HG03025 (cell line): ENCODE data around the gene PAX3.

Experiments used
- ATAC-seq: cut with Tn5 transposase; IDR thresholded peaks from one replicate; pipeline ENCODE4 v1.9.1; 2021; ENCODE audit warnings: mild to moderate bottlenecking, moderate library complexity; ENCODE audit not compliant: unreplicated experiment, low FRiP score

PAX3 gene

DNA sequence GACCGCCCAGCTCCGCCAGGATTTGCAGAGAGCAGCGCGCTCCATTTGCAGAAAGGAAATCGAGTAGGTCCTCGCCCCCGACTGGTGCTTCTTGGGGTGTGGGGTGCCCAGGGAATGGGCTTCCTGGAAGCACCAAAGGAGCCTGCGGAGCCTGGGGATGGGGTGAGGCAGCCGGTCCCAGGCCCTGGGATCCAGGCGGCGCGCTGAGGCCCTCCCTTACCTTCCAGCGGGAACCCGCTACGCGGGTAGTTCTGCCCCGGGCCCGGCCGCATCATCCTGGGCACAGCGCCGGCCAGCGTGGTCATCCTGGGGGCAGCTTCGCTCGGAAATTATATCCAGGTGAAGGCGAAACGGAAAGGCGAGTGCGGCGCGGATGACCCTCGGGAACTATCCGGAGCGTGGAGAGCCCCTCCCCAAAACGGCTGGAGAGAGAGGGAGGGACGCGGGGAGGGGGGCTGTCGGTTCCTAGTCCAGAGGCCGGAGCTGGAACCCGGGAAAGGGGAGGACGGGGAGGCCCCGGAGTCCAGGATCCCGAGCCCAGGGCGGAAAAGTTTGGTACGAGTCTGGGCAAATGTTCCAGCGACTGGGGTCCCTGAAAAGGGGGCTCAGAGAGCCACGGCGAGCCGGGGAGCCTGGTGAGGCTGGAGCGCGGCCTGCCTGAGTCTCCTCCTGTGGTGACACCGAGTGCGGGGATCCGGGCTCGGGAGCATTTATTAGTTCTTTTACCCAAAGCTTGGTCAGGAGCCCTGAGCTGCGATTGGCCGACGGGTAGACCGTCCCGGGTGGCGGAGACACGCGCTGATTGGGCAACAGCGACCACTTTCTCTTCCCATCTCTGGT is at the start of gene PAX3:
TSS of gene PAX3 (minus strand) at position 688 of the 840 bp plus-strand sequence. CDS start at position 305, 383 bp downstream.
- ATAC-seq = no peak

DNA sequence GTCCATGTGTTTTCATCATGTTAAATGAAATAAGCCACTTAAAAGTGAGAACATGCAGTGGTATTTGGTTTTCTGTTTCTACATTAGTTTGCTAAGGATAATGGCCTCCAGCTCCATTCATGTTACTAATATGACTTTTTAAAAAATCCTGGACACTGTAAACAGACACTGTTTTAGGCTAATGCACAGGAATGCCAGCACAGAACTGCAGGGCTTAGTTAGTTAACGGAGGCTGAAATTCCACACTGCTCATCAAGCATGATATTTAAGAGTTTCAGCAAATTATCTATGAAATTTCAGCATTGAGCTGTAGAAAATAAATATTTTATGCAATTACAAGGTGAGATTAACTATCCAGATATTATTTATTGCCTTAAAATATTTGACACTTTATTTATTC is 42.5 kb upstream of the PAX3 start:
- no peak for ATAC-seq

DNA sequence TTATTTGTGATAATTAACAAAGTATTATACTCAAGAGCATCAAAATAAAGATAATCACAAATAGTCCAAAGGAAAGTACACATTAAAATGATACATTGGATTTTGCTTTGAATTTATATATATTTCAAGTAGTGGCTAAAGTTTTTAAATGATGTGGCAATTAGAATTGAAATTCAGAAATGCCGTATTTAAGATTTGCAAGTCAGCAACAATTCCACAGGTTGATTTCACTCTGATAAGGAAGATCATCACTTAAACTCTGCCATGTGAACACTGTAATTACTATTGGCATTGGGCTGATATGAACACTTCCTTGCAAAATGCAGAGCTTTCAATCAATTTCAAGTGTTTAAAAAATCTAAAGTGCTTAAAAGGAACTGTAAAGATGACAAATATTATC is 39.6 kb upstream of the PAX3 start:
- ATAC-seq = no peak

DNA sequence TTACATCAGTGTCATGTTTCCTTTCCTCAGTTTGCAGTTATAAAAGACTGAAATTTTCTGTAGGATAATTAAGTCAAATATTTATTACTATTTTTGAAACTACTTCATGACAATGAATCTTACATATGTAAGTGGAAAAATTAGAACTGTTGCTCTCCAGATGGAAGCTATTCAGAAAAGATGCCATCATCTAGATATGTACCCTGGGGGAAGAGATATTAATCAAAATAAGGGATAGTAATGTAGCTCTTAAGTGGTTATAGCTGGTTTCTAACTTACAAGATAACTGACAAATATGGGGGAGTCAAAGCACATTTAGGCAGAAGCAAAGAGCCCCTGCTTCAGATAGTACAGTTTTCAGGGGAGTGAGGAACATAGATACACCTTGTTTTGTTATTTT is 38.1 kb upstream of the PAX3 start:
- no peak for ATAC-seq

DNA sequence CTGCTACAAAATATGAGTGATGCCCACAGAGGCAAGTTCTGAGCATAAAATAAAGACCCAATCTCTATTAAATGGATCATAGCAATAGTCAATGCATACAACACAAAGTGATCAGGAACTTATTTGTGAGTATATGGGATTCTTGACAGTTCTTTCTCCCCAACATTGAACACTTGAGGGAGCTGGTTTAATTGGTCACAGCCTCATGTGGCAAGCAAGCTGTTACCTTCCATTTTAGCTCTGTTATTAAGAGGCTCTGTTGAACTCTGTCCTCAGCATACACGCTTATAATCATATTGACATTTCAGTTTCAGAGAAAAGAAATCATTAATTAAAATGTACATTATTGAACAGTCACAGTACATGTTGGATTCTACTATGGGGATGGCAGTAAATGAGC is 37.6 kb upstream of the PAX3 start:
- no peak for ATAC-seq

DNA sequence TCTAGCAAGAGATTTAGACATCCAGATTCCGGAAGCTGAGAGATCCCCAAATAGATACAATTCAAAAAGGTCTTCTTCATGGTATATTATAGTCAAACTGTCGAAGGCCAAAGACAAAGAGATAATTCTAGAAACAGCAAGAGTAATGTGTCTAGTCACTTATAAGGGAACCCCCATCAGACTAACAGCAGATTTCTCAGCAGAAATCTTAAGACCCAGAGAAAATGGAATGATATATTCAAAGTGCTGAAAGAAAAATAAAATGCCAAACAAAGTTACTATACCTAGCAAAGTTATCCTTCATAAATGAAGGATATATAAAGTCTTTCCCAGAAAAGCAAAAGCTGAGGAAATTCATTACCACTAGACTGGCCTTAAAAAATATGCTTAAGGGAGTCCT is 36.1 kb upstream of the PAX3 start:
- ATAC-seq = no peak

DNA sequence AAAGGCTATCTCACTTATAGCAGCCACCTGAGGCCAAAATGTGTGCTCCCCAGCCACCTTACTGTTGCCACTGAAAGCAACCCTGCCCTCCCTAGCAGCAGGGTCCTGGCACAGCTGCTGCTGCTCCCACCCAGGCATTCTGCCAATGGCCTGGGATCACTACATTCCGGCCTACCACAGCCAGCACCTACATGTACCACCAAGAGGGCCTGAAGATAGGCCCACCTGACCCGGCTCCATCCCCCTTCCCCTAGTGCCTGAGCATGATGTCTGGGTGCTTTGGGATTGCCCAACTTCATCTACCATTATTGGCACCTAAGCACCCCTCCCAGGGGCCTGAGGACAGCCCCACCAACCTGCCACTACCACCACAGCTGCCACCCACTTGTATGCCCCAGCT is 34.6 kb upstream of the PAX3 start:
- ATAC-seq = no peak

DNA sequence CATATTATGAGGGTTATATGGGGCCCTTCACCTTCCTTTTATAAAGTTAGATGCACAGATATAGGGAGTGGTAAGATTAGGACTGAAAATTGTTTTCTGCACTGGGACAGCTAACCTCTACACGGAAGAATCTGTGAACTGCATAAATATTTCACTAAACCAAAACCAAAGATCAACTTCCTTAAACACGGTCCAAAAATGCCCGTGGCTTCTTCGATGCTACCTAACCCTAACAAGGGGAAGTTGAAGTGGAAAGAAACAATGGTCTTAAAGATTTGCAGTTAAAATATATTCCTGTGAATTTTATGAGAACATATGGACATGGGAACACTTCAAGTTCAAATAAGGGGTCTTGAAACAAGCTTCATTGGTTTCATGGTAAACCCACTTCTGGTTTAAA is 33.3 kb upstream of the PAX3 start:
- ATAC-seq = no peak

DNA sequence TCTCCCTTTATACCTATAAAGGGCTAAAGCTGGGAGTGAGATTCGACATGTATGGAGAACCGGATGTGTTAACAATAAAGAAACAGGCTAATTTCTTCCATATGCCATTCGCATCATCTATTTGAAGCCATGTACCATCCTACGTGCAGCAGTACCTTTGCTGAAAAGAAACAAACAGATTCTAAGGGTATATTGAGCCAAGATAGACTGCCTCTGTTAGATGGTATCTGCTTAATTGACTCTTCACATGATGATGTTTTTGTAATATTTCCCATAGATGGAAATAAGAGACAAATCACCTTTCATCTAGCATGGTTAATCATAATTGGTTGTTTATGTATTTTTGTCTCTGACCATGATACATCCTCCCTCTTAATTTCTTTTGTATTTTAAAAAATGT is 32.1 kb upstream of the PAX3 start:
- ATAC-seq = no peak

DNA sequence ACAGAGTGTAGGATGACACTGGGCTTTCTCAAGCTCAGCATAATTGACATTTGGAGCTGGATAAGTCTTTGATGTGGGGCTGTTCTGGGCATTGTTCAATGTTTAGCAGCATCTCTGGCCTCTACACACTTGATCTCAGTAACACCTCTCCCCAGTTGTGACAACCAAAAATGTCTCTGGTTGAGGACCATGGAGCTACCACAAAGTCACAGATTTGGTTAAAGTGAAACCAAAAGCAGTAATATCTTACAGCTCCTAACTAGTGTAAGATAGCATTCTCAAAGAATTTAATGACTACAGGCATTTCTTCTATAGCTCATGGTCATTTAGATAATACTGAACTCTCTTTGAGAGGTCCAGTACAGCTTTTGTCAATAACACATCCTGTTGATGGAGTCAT is 23.4 kb upstream of the PAX3 start:
- no peak for ATAC-seq

DNA sequence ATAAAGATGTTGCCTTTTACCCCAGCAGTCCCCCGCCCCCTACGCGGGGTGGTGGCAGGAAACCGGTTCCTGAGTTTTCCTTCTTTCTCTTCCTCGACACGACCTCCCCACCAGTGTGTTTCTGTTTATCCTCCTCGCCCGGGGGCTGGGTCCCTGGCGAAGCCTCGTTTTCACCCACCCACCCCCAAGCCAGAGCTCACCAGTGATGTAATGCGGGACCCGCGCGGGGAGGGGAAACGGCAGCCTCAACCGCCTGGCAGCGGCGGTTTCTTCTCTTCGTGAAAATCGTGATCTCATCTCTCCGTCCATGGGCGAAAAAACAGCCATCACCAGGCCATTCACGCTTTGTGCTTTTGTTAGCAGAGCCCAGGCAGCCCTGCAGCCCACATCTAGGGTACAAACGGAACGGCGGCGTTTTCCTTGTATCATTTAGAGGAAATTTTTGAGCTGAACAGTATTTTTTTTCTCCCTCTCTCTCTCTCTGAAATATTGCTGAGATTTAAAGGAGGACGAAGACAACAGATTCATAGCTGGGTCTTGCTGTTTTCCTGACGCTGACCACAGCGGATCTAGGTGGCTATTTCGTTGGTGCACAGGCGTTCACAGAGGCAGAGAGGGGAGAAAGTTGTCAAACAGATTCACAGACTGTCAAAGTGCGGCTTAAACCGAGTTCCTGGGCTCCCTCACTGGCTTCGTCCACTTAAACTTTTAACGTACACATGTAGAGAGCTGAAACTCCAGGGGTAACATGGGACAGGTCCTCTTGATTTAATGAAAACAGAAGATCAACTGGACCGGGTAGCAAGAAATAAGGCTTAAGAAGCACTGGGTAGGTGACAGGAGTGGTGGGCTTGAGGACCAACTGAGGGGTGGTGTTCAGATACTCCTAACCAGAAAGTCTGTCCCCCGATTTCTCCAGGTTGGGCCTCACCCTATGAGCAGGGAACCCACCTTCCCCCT is 21.9 kb upstream of the PAX3 start:
- ATAC-seq = no peak

DNA sequence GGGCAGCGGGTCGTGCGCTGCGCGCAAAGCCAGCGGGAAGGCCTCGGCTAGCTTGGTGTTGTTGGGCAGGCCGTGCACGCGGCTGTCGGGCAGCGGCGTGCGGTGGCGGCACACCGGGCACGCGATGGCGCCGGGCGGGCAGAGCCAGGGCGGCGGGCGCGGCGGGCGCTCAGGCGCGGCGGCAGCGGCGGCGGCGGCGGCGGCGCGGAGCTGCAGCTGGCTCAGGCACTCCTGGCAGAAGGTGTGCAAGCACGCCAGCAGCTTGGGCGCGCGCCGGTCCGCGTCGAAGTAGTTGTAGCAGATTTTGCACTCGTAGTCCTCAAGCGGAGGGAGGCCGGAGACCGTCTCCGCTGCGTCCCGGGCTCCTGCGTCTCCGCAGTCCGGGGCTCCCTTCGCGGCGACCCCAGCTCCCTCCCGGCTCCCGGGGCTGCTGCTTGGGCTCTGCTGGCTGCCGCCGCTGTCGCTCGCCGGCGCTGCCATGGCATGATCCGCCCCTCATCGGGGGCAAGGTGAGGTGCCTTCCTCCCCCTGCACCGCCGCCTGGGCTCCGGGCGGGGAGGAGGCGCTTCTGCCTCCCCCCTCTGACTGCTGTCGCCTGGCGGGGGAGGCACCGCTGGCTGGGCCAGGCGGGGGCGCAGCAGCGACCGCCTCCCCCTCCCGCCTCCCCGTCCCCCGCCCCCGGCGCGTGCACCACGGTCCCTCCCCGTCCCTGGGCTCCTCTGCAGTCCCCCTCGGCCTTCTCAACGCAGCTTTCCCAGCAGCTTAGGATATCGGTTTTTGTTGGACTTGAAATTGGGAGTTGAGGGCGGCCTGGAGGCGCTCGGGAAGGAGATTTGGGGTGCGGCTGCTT is 21.0 kb upstream of the PAX3 start:
- ATAC-seq = peak; percentile 37

DNA sequence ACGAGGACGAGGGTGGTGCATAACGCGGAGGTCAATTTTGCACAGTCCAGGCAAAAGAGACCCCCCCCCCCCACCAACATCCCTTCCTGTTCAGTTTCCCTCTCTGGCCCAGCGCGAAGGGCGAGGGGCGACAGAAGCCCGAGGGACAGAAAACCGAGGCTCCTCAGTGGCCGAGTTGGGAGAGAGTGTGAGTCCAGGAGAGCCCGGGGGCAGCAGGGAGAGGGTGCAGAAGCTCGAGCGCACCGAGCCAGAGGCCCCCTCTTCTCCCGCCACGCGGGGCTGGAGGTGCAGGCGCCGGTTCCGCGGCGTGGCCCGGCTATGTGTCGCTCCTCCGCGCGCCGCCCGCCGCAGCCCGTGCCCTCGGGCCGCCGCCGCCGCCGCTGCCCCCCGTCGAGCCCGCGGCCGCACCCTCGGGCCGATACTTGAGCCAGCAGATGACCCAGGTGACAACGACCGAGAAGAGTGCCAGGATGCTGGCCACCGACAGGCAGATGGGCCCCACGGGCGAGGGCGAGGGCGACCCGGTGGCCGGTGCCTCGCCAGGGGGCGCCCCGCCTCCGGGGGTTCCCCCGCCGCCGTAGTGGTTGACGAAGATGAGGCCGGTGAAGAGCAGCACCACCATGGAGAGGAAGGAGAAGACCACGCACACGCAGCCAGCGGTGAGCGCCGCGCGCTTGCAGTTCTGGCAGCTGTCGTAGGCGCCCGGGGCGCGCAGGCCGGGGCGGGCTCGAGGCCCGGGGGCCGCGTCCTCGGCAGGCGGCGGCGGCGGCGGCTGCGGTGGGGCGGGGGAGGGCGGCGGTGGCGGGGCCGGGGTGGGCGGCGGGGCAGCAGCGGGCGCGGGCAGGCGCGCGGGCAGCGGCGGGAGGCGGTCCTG is 20.2 kb upstream of the PAX3 start:
- ATAC-seq = peak; percentile 49

DNA sequence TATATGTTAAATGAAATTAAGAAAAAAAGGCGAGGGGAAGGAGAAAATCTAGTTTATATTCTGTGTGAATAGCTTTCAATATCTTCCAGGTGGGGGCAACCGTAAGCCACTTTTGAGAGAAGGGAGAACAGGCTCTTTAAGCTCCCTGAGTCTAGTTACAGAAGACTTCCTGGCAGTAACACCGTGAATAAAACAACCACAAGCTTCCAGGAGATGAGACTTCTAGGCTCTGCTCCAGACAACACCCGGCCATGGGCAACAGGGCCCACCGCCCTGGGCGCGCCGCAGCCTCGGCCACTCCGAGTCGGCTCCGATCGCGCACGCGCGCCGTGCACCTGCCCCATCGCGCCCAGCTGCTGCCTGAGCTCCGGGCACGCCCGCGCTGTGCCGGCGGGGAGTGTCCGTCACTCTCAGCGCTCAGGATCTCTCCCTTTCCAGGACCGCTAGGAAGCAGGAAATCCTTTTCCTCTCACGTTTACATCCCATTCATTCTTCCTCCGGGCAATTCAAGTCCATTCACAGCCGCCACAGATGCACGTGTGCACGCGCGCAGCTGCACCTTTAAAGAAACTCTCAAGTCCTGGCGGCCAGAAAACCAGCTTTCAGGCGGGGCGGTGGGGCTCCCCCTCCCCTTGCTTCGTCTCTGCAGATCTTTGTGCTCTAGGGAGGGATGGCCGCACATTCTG is 19.4 kb upstream of the PAX3 start:
- ATAC-seq = peak; percentile 59

DNA sequence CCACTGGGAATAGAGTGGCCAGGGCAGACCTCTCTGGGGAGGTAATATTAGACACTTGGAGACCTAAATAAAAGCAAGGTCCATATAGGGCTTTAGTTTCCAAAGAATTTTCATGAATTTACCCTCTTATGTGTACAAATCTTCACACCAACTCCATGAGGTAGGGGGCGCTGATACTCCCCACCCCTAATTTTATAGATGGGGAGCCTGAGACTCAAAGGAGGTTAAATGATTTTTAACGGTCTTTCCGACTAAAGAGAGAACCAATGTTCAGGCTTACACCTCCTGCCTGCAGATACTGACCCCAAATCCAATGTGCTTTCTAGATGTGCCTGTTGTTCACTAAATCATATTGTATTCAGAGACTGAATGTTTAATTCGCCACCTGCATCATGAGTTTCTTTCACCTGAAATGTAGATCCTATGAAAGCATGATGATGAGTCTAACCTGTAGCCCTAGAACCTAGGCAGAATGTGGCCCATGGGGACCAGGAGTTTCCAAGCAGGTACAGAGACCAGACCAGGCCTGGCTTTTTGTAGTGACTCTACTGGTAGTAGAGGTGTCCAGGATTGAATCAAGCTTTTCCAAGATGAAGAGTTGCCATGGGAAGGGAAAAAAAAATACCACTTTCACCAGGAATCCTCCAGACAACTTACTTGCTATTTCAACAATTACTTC is 16.8 kb upstream of the PAX3 start:
- ATAC-seq = no peak

DNA sequence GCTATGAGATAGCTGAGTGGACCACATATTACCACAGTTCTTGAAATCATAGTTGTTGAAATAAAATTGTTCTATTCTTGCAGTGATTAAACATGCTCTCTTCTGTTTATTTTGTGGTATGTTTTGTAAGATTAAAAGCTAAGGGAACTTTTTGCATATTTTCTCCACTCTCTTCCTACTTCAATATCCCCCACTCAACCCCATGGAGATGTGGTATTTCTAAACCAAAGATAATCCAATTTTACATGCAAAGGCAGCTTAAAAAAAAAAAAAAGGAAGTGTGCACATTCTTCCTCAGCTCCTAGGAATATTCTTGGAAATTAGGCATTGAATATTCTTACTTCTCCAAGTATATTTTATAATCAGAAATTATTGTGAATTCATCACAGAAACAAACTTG is 15.0 kb upstream of the PAX3 start:
- ATAC-seq = no peak

DNA sequence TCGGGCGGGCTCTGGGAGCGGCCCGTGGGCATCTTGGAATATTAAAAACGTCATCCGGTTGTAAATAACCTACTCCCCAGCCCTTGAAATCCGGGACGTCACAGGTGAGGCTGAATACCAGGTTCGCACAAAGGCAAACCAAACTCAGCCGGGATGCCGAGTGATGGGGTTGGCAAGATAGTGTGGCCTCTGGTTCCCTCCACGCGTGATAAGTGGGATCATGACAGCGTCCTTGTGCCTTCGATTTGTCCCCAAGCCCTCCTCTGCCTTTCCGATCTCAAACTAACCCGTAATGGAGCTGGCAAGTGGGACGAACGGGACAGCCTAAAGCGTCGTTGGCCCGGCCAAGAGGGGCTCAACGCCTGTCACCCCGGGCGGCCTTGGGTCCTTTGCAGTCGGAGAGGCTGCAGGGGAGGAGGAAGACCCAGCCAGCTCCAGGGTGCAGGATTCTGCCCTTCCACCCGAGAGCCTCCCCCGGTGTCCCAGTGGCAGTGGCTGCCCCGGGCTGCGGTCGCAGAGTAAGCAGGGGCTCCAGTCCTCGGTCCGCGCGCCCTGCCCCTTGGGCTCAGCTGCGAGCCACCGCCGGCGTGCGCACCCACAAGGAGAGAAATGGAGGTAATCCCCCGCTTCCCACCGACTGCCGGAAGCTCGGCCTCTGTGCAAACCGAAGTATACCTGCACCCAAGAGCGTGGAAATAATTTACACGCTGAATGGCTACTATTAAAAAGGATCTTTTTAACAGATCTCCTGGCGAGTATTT is 13.4 kb upstream of the PAX3 start:
- no peak for ATAC-seq
